Measurements from ENCODE around the gene EVC2. TPM values are rescaled to one million over a fixed set of nuclear protein-coding genes. Genes with fewer than 3 reads are reported as not detected.

The EVC2 gene, protein sequence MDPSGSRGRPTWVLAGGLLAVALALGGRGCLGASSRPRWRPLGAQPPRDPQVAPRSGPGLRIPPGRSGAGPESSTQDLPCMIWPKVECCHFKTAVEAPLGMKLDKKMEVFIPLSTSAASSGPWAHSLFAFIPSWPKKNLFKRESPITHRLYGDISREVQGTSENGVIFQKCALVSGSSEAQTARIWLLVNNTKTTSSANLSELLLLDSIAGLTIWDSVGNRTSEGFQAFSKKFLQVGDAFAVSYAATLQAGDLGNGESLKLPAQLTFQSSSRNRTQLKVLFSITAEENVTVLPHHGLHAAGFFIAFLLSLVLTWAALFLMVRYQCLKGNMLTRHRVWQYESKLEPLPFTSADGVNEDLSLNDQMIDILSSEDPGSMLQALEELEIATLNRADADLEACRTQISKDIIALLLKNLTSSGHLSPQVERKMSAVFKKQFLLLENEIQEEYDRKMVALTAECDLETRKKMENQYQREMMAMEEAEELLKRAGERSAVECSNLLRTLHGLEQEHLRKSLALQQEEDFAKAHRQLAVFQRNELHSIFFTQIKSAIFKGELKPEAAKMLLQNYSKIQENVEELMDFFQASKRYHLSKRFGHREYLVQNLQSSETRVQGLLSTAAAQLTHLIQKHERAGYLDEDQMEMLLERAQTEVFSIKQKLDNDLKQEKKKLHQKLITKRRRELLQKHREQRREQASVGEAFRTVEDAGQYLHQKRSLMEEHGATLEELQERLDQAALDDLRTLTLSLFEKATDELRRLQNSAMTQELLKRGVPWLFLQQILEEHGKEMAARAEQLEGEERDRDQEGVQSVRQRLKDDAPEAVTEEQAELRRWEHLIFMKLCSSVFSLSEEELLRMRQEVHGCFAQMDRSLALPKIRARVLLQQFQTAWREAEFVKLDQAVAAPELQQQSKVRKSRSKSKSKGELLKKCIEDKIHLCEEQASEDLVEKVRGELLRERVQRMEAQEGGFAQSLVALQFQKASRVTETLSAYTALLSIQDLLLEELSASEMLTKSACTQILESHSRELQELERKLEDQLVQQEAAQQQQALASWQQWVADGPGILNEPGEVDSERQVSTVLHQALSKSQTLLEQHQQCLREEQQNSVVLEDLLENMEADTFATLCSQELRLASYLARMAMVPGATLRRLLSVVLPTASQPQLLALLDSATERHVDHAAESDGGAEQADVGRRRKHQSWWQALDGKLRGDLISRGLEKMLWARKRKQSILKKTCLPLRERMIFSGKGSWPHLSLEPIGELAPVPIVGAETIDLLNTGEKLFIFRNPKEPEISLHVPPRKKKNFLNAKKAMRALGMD
- 1 to 10 TPM; 7.9 to 9.3 TPM for total RNA-seq

DNA sequence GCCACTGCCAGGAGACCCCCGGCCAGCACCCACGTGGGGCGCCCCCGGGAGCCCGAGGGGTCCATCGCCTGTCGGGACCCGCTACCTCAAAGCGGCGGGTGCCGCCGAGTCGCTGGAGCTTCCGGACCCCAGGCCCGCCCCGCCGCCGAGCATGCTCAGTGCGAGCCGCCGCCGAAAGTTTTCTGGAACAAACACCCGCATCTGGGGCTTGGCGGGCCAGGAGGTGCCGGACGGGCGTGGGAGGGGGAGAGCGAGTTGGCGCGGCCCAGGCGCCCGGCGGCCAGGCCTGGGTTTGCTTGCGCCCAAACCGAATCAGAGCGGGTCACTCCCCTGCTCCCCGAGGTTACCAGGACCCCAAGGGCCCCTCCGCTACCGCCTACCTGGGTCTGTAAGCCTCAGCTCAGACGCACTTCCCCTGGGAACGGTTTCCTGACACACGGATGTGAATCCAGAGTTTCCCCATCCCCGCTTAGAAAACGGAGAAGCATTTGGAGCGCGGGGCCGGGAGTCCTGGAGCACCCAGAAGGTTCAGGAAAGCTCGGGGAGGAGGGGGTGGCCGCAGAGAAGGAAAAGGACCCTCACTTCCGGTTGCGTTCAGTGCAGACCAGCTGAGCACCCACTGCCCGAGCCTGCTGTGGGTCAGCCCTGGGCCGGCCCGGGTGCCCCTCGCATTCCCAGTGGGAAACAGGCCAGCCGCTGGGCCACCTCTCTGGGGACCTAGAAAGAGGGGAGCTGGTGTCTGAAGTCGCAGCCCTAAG, at the start of gene EVC2:
Gene EVC2, minus strand, starts transcription at position 111 of the 758 bp plus-strand sequence. Its CDS starts 46 bp downstream, at position 65.

DNA sequence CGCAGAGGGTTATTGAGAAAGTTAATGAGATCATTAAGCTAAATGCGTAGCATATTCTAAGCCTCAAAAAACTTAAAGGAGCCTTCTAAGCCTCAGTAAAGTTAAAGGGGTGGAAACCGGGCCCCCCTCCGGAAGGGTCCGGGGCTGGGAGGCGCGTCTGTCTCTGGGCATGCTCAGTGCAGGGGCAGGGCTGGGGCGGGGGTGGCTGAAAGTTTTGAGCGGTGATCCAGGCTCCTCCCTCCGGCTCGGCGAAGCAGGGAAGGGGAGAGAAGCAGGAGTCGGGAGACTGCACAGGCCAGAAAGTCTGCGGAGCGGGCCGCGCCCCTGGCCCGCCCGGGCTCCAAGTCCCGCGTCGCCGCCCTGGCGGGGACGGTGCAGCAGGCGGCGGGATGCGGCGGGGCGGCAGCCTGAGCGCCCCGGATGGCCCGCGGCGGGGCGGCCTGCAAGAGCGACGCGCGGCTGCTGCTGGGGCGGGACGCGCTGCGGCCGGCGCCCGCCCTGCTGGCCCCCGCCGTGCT, 2.7 kb upstream of the EVC2 start, which contains the start of gene EVC:
Gene EVC, plus strand, starts transcription at position 241 of the 518 bp plus-strand sequence. Its CDS starts 180 bp downstream, at position 421.

Other genes with a start within 250 kb of the EVC2 start
- gene EVC, start 2.6 kb upstream of the EVC2 start, total RNA-seq, result 10 to 100 TPM; 27.6 to 32.7 TPM
- under 1 TPM in 1 of 2 donors, not detected in 1; under 0.01 TPM for gene CRMP1, start 184.5 kb upstream of the EVC2 start, total RNA-seq

All from melanocyte of skin (primary cell).